GM12878 (cell line): ENCODE measurements around the gene EIF4E2. TPM values are rescaled to one million over a fixed set of nuclear protein-coding genes. Genes with fewer than 3 reads are reported as not detected.

Source experiments
- ATAC-seq: fragments of 200-7000 bp; cut with Tn5 transposase; 3 replicates; pipeline ENCODE4 v1.9.1; 2020; ENCODE audit warnings: mild to moderate bottlenecking, moderate library complexity
- BruUV-seq: library from RNA; stranded (reverse); fragments of 400-500 nt; replicated peaks from 2 replicates; lab custom pipeline; 2021; lab: Mats Ljungman, UMichigan
- CTCF ChIA-PET: fragments of 300-600 bp; sonication (Branson Sonifier 250); formaldehyde crosslinking; extraction: SDS; loops from one replicate; lab custom pipeline; 2021; ENCODE audit warnings: inconsistent platforms; lab: Yijun Ruan, JAX
- POLR2A ChIA-PET: fragments of 350-600 bp; formaldehyde crosslinking; extraction: SDS; loops from one replicate; lab custom pipeline; 2021; ENCODE audit warnings: inconsistent platforms; lab: Charles Lee
- RAD21 ChIA-PET: fragments of 300-600 bp; sonication (Branson Sonifier 250); formaldehyde crosslinking; loops from one replicate; lab custom pipeline; 2023; ENCODE audit warnings: antibody characterized with exemption; ENCODE audit not compliant: unreplicated experiment; lab: Charles Lee
- SMC1A ChIA-PET: fragments of 300-600 bp; sonication (Branson Sonifier 250); formaldehyde crosslinking; loops from one replicate; lab custom pipeline; 2023; ENCODE audit not compliant: unreplicated experiment, uncharacterized antibody; lab: Charles Lee
- DNase-seq: peaks from one replicate; pipeline ENCODE4 v3.0.0-alpha.2; 2011; ENCODE audit warnings: low read depth, low spot score
- FAIRE-seq: peaks from 3 replicates; lab custom pipeline; 2011; peaks lifted over from hg19 to GRCh38; lab: Jason Lieb, UNC
- H2AFZ ChIP-seq: 2 replicates; pipeline ENCODE4 v1.6.0; 2011; ENCODE audit warnings: low read depth, low read length, control low read depth; ENCODE audit not compliant: control insufficient read depth
- H3K27ac ChIP-seq: 2 replicates; pipeline ENCODE4 v1.5.1; 2011; ENCODE audit warnings: control low read depth; ENCODE audit not compliant: control insufficient read depth, insufficient read depth
- H3K27me3 ChIP-seq, 2 experiments: replicated peaks in 1 of 2; 2 replicates each; pipeline versions ENCODE4 v1.6.0 to v1.6.1; 2011; ENCODE audit warnings: low read length in 1 of 2; ENCODE audit not compliant: control insufficient read depth in 2 of 2, insufficient read depth in 2 of 2
- H3K36me3 ChIP-seq, 2 experiments: 2 replicates each; pipeline ENCODE4 v1.5.1; 2011; ENCODE audit warnings: low read length in 1 of 2; ENCODE audit not compliant: control insufficient read depth in 2 of 2, insufficient read depth in 2 of 2
- H3K4me1 ChIP-seq: 2 replicates; pipeline ENCODE4 v1.6.1; 2011; ENCODE audit warnings: mild to moderate bottlenecking, low read length, moderate library complexity, mixed read lengths; ENCODE audit not compliant: control insufficient read depth, insufficient read depth
- H3K4me2 ChIP-seq: 2 replicates; pipeline ENCODE4 v1.6.0; 2011; ENCODE audit warnings: control low read depth; ENCODE audit not compliant: control insufficient read depth, insufficient read depth
- H3K4me3 ChIP-seq: fragments of 200-600 bp; sonication (generic); 2 replicates; pipeline ENCODE4 v1.5.1; 2016
- H3K79me2 ChIP-seq: 2 replicates; pipeline ENCODE4 v1.6.0; 2011; ENCODE audit warnings: low read length; ENCODE audit not compliant: control insufficient read depth, insufficient read depth
- H3K9ac ChIP-seq: 2 replicates; pipeline ENCODE4 v1.8.0; 2011; ENCODE audit warnings: low read length, control low read depth, mixed read lengths; ENCODE audit not compliant: control insufficient read depth, insufficient read depth
- H3K9me3 ChIP-seq: replicated peaks from 3 replicates; pipeline ENCODE4 v1.5.1; 2011; ENCODE audit warnings: mild to moderate bottlenecking, low read length; ENCODE audit not compliant: control insufficient read depth, insufficient read depth
- H4K20me1 ChIP-seq: 2 replicates; pipeline ENCODE4 v1.6.0; 2011; ENCODE audit not compliant: control insufficient read depth, insufficient read depth
- NFYA ChIP-seq: IDR thresholded peaks from 2 replicates; pipeline ENCODE4 v1.6.1; 2011; ENCODE audit warnings: low read depth, mild to moderate bottlenecking, low read length, improper control_type of control experiment, borderline replicate concordance
- NR2F1 ChIP-seq: fragments of 450-650 bp; conservative IDR thresholded peaks from 2 replicates; pipeline ENCODE4 v1.6.1; 2017; ENCODE audit warnings: mild to moderate bottlenecking
- NRF1 ChIP-seq: conservative IDR thresholded peaks from 2 replicates; pipeline ENCODE4 v1.6.1; 2011; ENCODE audit warnings: mild to moderate bottlenecking, low read depth, low read length, improper control_type of control experiment
- PML ChIP-seq: IDR thresholded peaks from 2 replicates; pipeline ENCODE4 v1.6.1; 2012; ENCODE audit warnings: low read length, inconsistent platforms
- RAD21 ChIP-seq: IDR thresholded peaks from 2 replicates; pipeline ENCODE4 v1.6.1; 2011; ENCODE audit warnings: mild to moderate bottlenecking, low read depth, low read length, moderate library complexity; ENCODE audit not compliant: insufficient read depth
- RAD51 ChIP-seq: fragments of 450-650 bp; IDR thresholded peaks from 2 replicates; pipeline ENCODE4 v1.6.1; 2016; ENCODE audit warnings: moderate library complexity, mild to moderate bottlenecking, inconsistent platforms
- SREBF1 ChIP-seq: IDR thresholded peaks from 2 replicates; pipeline ENCODE4 v1.6.1; 2012; ENCODE audit warnings: mild to moderate bottlenecking, low read length
- STAT3 ChIP-seq: IDR thresholded peaks from 2 replicates; pipeline ENCODE4 v1.6.1; 2011; ENCODE audit warnings: low read depth, low read length, improper control_type of control experiment
- WRNIP1 ChIP-seq: IDR thresholded peaks from 2 replicates; pipeline ENCODE4 v1.6.1; 2011; ENCODE audit warnings: low read depth, low read length, improper control_type of control experiment, borderline replicate concordance
- WGBS: methylation state at CpG from one replicate; pipeline ENCODE4 v1.1.6; 2016; ENCODE audit warnings: low lambda C conversion rate; ENCODE audit not compliant: insufficient replicate concordance, insufficient coverage; ENCODE audit errors: missing lambda C conversion rate; 5-methylcytosine and 5-hydroxymethylcytosine counted together
- in situ Hi-C: fragments of 300-500 bp; cut with MboI; formaldehyde crosslinking; loops from 9 replicates; pipeline ENCODE4 v1.14.3; 2018; ENCODE audit warnings: mixed read lengths
- intact Hi-C: fragments of 100-400 bp; cut with micrococcal nuclease; formaldehyde crosslinking; loops from one replicate; pipeline ENCODE4 v1.14.2; 2022; ENCODE audit not compliant: unreplicated experiment
- polyA plus RNA-seq, 11 experiments: library from polyadenylated mRNA; depleted of rRNA in 4 of 11; unstranded in 6 of 11; stranded (reverse) in 5 of 11; fragments of >200 nt; fragmentation: Nextera tagmentation in 4 of 11; fragmentation: Illumina TruSeq in 1 of 11; extraction: Ambion mirVana in 4 of 11; extraction: Trizol in 1 of 11; gene quantifications; 1 replicate in 1 of 11; 2 replicates in 10 of 11; pipeline versions ENCODE4 v1.2.1 to v1.2.3, GENCODE V29; 2011 to 2016; ENCODE audit warnings: inconsistent platforms in 2 of 11, missing spikeins in 2 of 11, low read depth in 1 of 11
- total RNA-seq, 4 experiments: library from RNA; depleted of rRNA in 3 of 4; stranded (reverse); fragments of >200 nt in 3 of 4; fragmentation: Illumina TruSeq in 1 of 4; extraction: Trizol in 1 of 4; gene quantifications; 2 replicates each; pipeline versions ENCODE4 v1.2.1 to v1.2.3, GENCODE V29; 2013 to 2021
- TF ChIP-seq, protein P1 (sequence below): fragments of 450-650 bp; IDR thresholded peaks from 2 replicates; pipeline ENCODE4 v1.6.1; 2016; ENCODE audit warnings: mild to moderate bottlenecking
- TF ChIP-seq, protein P2 (sequence below): fragments of 450-650 bp; IDR thresholded peaks from 2 replicates; pipeline ENCODE4 v1.6.1; 2017; ENCODE audit warnings: low read depth, mild to moderate bottlenecking, moderate library complexity

EIF4E2 gene
- total and polyA plus RNA-seq, 10 of the 15 experiments (the other 5 are each of a cell fraction or from before 2014, with no cell fraction given): 56.1 to 158 (median 110) TPM

DNA sequence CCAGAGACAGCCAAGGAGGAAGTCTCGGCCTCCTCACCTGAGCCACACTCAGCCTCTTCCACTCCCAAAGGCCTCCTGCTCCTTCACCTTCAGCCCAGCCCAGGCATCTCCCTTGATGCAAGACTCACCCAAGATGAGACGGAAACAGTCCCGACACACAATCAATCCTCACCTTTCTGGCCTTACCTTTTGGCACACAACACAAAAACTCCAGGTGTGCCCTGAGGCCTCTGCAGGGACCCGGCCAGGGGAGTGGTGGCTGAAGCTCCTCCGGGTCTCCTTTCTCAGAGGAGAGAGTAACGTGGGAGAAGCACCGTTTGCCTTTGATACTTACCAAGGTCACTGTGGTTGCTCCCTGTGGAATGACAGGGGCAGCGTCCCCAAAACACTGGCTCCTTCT, 59.1 kb downstream of the EIF4E2 start:
- Histone ChIP-seq H3K27ac (no peak overlapping the region), H3K4me1 (no peaks in the 10 kb centered on the region), H3K36me3 (no peaks in the 10 kb centered on the region), H2AFZ (no peak overlapping the region), H3K9ac (no peak overlapping the region), H3K79me2 (no peaks in the 10 kb centered on the region), H3K27me3 (no peaks in the 10 kb centered on the region), H4K20me1 (no peaks in the 10 kb centered on the region), H3K4me2 (no peak overlapping the region), H3K9me3 (no peaks in the 10 kb centered on the region), H3K4me3 (no peak overlapping the region)
- ChIA-PET CTCF (no interaction called here), POLR2A (no interaction called here), SMC1A (no interaction called here), RAD21 (no interaction called here)
- in situ Hi-C loops (loop anchor here (5.0 kb wide), 1 partner anchor 648 kb away; no protein-coding TSS in a partner anchor), intact Hi-C loops (loop anchor here (5.0 kb wide), 1 partner anchor 643 kb away; the partner anchor contains the start of gene ATG16L1)
- TF ChIP-seq, protein P1, sequence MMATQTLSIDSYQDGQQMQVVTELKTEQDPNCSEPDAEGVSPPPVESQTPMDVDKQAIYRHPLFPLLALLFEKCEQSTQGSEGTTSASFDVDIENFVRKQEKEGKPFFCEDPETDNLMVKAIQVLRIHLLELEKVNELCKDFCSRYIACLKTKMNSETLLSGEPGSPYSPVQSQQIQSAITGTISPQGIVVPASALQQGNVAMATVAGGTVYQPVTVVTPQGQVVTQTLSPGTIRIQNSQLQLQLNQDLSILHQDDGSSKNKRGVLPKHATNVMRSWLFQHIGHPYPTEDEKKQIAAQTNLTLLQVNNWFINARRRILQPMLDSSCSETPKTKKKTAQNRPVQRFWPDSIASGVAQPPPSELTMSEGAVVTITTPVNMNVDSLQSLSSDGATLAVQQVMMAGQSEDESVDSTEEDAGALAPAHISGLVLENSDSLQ: no peak
- TF ChIP-seq PML (no peak), NR2F1 (no peak), STAT3 (no peak), WRNIP1 (no peak), NFYA (no peak), RAD21 (no peak), NRF1 (no peak), SREBF1 (no peak), RAD51 (no peak)
- TF ChIP-seq, protein P2, sequence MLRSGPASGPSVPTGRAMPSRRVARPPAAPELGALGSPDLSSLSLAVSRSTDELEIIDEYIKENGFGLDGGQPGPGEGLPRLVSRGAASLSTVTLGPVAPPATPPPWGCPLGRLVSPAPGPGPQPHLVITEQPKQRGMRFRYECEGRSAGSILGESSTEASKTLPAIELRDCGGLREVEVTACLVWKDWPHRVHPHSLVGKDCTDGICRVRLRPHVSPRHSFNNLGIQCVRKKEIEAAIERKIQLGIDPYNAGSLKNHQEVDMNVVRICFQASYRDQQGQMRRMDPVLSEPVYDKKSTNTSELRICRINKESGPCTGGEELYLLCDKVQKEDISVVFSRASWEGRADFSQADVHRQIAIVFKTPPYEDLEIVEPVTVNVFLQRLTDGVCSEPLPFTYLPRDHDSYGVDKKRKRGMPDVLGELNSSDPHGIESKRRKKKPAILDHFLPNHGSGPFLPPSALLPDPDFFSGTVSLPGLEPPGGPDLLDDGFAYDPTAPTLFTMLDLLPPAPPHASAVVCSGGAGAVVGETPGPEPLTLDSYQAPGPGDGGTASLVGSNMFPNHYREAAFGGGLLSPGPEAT: no peak
- WGBS: 52% methylated on average over 8 of the region's 8 CpGs
- FAIRE-seq (no peak), DNase-seq (no peak), ATAC-seq (no peak)
- BruUV-seq: no TSS peak
